RPMI7951 (cell line): Measurements from ENCODE around the gene RILPL2. TPM values are rescaled to one million over a fixed set of nuclear protein-coding genes. Genes with fewer than 3 reads are reported as not detected.
"Not testable (repeated sequence)": the region's sequence is repeated elsewhere in the genome, so short reads cannot be mapped to it uniquely, and the experiment has no call there.

ENCODE experiments used
- DNase-seq: peaks from one replicate; pipeline ENCODE4 v3.0.0-alpha.2; 2012; ENCODE audit warnings: low read depth
- total RNA-seq: library from RNA; depleted of rRNA; stranded (reverse); fragments of >200 nt; shearing (Covaris generic); gene quantifications from 2 replicates; pipeline ENCODE4 v1.2.3, GENCODE V29; 2014; rRNA removed

The RILPL2 gene
- total RNA-seq, 1 experiment from 2014 or later: 2.5 TPM

GRCh38 chr12:123382684-123383083 lies 53.8 kb downstream of the RILPL2 start:
- no peak for DNase-seq

- no peak for DNase-seq
These were observed 57.1 kb downstream of the RILPL2 start for GRCh38 chr12:123379391-123379790.

GRCh38 chr12:123372415-123372814 lies 64.1 kb downstream of the RILPL2 start:
- DNase-seq: not testable (repeated sequence)

- DNase-seq: not testable (repeated sequence)
These were observed 64.7 kb downstream of the RILPL2 start for GRCh38 chr12:123371667-123372368.

- no peak for DNase-seq
These were observed 67.3 kb downstream of the RILPL2 start for GRCh38 chr12:123369229-123369628.

GRCh38 chr12:123368431-123368830 lies 68.1 kb downstream of the RILPL2 start:
- DNase-seq: not testable (repeated sequence)

GRCh38 chr12:123367511-123367910 lies 69.0 kb downstream of the RILPL2 start:
- DNase-seq: no peak

Other genes starting within 250 kb of the RILPL2 start
- 62.4 and 66.7 TPM in 2 replicates for gene MPHOSPH9, start 203.5 kb downstream of the RILPL2 start, total RNA-seq
- 14.1 and 14.4 TPM in 2 replicates for gene MTRFR, start 203.2 kb downstream of the RILPL2 start, total RNA-seq
- 290 and 349 TPM in 2 replicates for gene CDK2AP1, start 164.8 kb downstream of the RILPL2 start, total RNA-seq
- gene SBNO1, start 71.8 kb downstream of the RILPL2 start, total RNA-seq: 15.0 and 16.9 TPM in 2 replicates
- gene KMT5A, start 52.6 kb downstream of the RILPL2 start, total RNA-seq: 34.6 and 38.4 TPM in 2 replicates
- gene SNRNP35, start 21.5 kb upstream of the RILPL2 start, total RNA-seq: 12.4 and 16.5 TPM in 2 replicates
- 4.8 and 10.3 TPM in 2 replicates for gene RILPL1, start 97.0 kb upstream of the RILPL2 start, total RNA-seq
- gene TMED2, start 147.9 kb upstream of the RILPL2 start, total RNA-seq: 231 and 253 TPM in 2 replicates
- gene DDX55, start 165.4 kb upstream of the RILPL2 start, total RNA-seq: 19.0 and 24.9 TPM in 2 replicates
- gene EIF2B1, start 197.0 kb upstream of the RILPL2 start, total RNA-seq: 77.3 and 94.1 TPM in 2 replicates
- gene GTF2H3, start 197.1 kb upstream of the RILPL2 start, total RNA-seq: 73.3 and 76.7 TPM in 2 replicates
- 15.2 and 18.3 TPM in 2 replicates for gene TCTN2, start 234.4 kb upstream of the RILPL2 start, total RNA-seq